Mesenteric fat pad (tissue), 1 donor: ENCODE measurements around the gene KLHL21. TPM values are rescaled to one million over a fixed set of nuclear protein-coding genes. Genes with fewer than 3 reads are reported as not detected.

Experiments used
- DNase-seq: peaks from one replicate; pipeline ENCODE4 v3.0.0-alpha.2; 2020; ENCODE audit warnings: low spot score
- total RNA-seq: library from RNA; stranded (reverse); fragmentation: NEBNext Ultra II Directional; extraction: Animal tissue kit (Norgen Biotek cat#: 25700); gene quantifications from one replicate; pipeline ENCODE4 v1.2.1, GENCODE V29; 2021
- donor health status: DM: yes; HTN: yes; CAD: no.

KLHL21 gene
- total RNA-seq, 1 donor from 2014 or later, result 23.4 TPM

DNA sequence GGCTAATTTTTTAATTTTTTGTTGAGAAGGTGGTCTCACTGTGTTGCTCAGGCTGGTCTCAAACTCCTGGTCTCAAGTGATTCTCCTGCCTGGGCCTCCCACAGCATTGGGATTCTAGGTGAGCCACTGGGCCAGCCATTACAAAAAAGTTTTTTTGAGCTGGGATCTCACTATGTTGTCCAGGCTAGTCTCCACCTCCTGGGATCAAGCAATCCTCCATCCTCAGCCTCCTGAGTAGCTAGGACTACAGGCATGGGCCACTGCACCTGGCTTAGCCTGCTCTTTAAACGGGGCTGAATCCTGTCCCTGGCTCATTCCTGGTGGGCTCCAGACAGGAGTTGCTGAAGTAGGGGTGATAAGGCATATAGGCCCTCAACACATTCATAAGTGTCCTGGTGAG, 45.1 kb downstream of the KLHL21 start:
- DNase-seq, result no peak

GRCh38 chr1:6554907-6555778, 47.5 kb downstream of the KLHL21 start, which contains the start of gene TAS1R1:
TAS1R1 (plus strand) TSS chr1:6555307; CDS start chr1:6555374, 67 bp downstream.
- DNase-seq, result no peak

DNA sequence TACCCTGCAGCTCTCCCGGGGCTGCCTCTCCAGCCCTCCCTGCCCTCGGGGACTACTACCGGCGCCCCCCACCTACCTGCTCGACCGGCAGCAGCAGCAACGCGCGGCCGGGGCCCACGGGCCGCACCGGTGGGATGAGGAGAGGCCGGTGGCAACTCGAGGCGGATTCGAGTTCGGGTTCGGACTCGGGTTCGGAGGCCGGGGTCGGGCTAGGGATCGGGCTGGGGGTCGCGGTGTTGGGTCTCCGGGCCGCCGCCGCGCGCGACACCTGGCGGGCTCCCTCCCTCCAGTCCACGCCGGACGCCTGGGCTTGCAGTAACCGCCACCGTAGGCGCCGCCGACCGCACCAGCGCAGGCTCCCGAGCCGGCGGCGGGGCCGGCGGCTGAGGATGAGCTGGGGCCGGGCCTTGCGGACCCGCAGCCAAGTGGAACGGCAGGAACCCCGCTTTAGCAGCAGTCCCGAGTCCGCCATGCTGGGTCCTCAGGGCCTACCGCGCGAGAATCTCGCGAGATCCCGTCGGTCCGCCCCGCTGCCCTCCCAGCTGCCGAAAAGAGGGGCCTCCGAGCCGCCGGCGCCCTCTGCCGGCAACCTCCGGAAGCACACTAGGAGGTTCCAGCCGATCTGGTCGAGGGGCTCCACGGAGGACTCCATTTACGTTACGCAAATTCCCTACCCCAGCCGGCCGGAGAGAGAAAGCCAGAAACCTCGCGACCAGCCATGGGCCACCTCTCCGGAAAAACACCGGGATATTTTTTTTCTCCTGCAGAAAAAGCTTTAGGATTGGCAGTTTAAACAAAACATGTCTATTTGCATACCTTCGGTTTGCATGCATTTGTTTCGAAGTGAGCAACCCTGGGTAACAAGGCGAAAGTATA, 48.4 kb downstream of the KLHL21 start, which contains the start of gene NOL9:
TSS of gene NOL9 (minus strand) at position 483 of the 876 bp plus-strand sequence. CDS start at position 472, 11 bp downstream.
- DNase-seq, result peak; percentile 98

DNA sequence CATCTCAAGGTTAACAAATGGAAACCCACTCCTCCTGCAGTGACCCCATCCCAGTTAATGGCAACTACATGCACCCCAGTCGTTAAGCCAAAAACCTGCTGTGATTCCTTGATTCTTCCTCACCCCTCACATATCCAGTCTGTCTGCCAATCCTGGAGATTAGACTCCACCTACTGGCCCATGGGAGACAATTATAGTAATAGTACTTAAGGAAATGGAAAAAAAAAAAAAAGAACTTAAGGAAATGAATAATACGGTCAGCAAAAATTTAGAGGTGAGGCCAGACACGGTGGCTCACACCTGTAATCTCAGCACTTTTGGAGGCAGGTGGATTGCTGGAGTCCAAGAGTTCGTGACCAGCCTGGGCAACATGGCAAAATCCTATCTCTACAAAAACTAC, 55.4 kb downstream of the KLHL21 start:
- no peak for DNase-seq

DNA sequence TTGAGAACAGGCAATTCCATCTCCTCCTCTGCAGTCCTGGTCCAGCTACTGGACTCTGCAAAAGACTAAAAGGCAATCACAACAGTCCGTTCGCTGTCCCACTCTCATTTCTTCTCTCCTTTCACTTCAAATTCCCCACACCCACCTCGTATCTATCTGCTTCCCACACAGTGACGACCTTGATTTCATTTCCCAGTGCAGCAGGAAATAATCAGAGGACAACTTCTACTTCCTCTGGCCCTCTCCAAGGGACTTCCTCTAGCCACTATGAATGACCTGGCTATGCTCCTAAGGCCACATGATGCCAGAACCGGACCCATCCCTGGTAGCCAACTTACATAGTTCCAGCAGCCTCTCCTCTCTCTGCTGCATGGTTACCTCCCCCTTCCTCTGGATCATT, 56.3 kb downstream of the KLHL21 start:
- no peak for DNase-seq

DNA sequence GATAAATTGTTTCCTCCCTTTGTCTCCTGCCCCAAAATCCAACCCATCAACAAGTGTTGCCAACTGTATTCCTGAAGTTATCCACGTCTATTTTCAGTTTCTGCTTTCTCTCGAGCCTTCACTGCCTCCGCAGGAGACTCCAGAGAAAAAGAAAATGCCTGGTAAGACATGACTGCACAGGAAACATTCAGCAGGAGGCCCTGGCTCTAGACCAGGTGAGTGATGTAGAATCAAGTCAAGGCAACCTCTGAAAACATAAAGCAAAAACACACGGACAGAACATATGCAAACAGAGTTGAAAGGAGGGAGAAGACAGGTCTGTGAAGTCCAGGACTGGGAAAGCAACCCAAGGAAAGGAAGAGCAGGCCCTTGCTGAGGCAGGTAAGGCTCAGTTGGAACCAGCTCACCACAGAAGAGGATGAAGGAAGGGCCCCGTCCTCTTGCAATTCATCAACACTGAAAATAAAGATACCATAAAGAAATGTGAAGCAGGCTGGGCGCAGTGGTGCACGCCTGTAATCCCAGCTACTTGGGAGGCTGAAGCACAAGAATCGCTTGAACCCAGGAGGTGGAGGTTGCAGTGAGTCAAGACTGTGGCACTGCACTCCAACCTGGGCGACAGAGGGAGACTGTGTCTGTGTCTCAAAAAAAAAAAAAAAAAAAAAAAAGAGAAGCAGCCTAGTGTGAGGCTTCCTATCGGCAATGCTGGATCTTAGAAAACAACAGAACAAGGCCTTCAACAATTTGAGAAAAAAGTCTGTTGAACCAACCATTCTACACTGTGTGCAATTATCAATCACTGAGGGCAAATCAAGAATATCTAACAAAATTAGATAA, 57.2 kb downstream of the KLHL21 start:
- DNase-seq, result no peak

- no peak for DNase-seq
Observed at GRCh38 chr1:6544831-6545230, 57.8 kb downstream of the KLHL21 start.

Other genes starting within 250 kb of the KLHL21 start
- 9.6 TPM for gene ACOT7, start 209.1 kb downstream of the KLHL21 start, total RNA-seq
- 0.19 TPM for gene HES2, start 182.9 kb downstream of the KLHL21 start, total RNA-seq
- gene ESPN, start 178.1 kb downstream of the KLHL21 start, total RNA-seq, result 0.80 TPM
- 6.0 TPM for gene TNFRSF25, start 136.7 kb downstream of the KLHL21 start, total RNA-seq
- gene PLEKHG5, start 111.2 kb downstream of the KLHL21 start, total RNA-seq, result 9.3 TPM
- gene NOL9, start 48.4 kb downstream of the KLHL21 start, total RNA-seq, result 23.2 TPM
- not detected for gene TAS1R1, start 47.6 kb downstream of the KLHL21 start, total RNA-seq
- gene ZBTB48, start 22.9 kb downstream of the KLHL21 start, total RNA-seq, result 18.9 TPM
- gene PHF13, start 10.9 kb upstream of the KLHL21 start, total RNA-seq, result 13.3 TPM
- 13.3 TPM for gene THAP3, start 22.0 kb upstream of the KLHL21 start, total RNA-seq
- 42.4 TPM for gene DNAJC11, start 98.9 kb upstream of the KLHL21 start, total RNA-seq
- gene CAMTA1, start 182.6 kb upstream of the KLHL21 start, total RNA-seq, result 51.8 TPM